Measurements from ENCODE around the gene CPA1. TPM values are rescaled to one million over a fixed set of nuclear protein-coding genes. Genes with fewer than 3 reads are reported as not detected.

Gene CPA1
- total RNA-seq, 1 experiment from 2014 or later = not detected

GRCh38 chr7:130388671-130389070, 8.4 kb downstream of the CPA1 start:
- Histone ChIP-seq H3K4ac (ENCODE audit: low read depth, low read length) (no peak overlapping the region), H3K18ac (ENCODE audit: insufficient read length, low read depth, low read length) (no peak overlapping the region), H3K9ac (ENCODE audit: extremely low read depth, insufficient read length, low read length) (no peak overlapping the region), H2BK120ac (ENCODE audit: low read depth, low read length, poor library complexity, severe bottlenecking) (no peak overlapping the region), H3K4me2 (ENCODE audit: insufficient read depth, insufficient read length, low read length) (no peak overlapping the region), H4K91ac (ENCODE audit: insufficient read length, low read depth, low read length) (no peak overlapping the region), H4K5ac (ENCODE audit: insufficient read length, low read depth, low read length) (no peak overlapping the region), H3K23ac (ENCODE audit: insufficient read length, low read depth, low read length) (no peak overlapping the region), H2BK15ac (ENCODE audit: low read depth, low read length) (no peak overlapping the region), H2BK5ac (ENCODE audit: insufficient read length, low read length) (no peak overlapping the region), H4K20me1 (ENCODE audit: control insufficient read depth, insufficient read depth, insufficient read length) (no peaks in the 10 kb centered on the region), H3K9me3 (ENCODE audit: control insufficient read depth, low read depth, low read length) (no peaks in the 10 kb centered on the region), H3K79me2 (ENCODE audit: insufficient read depth, low read length) (no peaks in the 10 kb centered on the region), H3K79me1 (ENCODE audit: insufficient read depth, low read depth, low read length, poor library complexity, severe bottlenecking) (no peaks in the 10 kb centered on the region), H3T11ph (ENCODE audit: low read length) (no peak overlapping the region), H3K27ac (ENCODE audit: insufficient read length, low read depth, low read length) (no peak overlapping the region), H2BK12ac (ENCODE audit: insufficient read length, low read depth, low read length) (no peak overlapping the region), H2AFZ (ENCODE audit: low read length) (no peak overlapping the region), H2BK20ac (ENCODE audit: low read depth, low read length, poor library complexity, severe bottlenecking) (no peak overlapping the region), H3K14ac (ENCODE audit: insufficient read depth, low read length) (no peak overlapping the region), H2AK5ac (ENCODE audit: insufficient read length, low read length) (no peak overlapping the region), H3K23me2 (ENCODE audit: insufficient read length, low read depth, low read length, poor library complexity, severe bottlenecking) (no peaks in the 10 kb centered on the region), H4K8ac (replicated peaks; ENCODE audit: insufficient read length, low read depth, low read length) (no peak overlapping the region), H3K27me3 (ENCODE audit: insufficient read depth, low read length) (no peaks in the 10 kb centered on the region), H3K4me1 (ENCODE audit: insufficient read depth, low read length) (no peaks in the 10 kb centered on the region), H3K56ac (ENCODE audit: insufficient read length, low read depth, low read length) (no peak overlapping the region)
- Mint-ChIP-seq H3K27ac (no peak overlapping the region), H3K4me3 (no peak overlapping the region), H3K27me3 (ENCODE audit: low read depth) (peaks cover 2% of the 10 kb centered on the region; the same call in 1 of the 2 replicates), H3K9me3 (peaks cover 0 to 6% of the 10 kb centered on the region in 2 experiments; a peak in 3 of 5 replicates), H3K4me1 (no peaks in the 10 kb centered on the region; a peak in 2 of 4 replicates), H3K36me3 (ENCODE audit: insufficient read depth in 1 of 3, low read depth in 3 of 3) (peaks cover 2 to 4% (median 2%) of the 10 kb centered on the region in 3 experiments; a peak in 4 of 7 replicates)
- no peak for DNase-seq
- TF ChIP-seq CTCF (conservative IDR thresholded peaks at IDR 0.05) = no peak
- WGBS (ENCODE audit: extremely low coverage, insufficient read length, low lambda C conversion rate) = no CpG with 5 or more reads among the region's 2 CpGs
